HepG2 (cell line): Measurements from ENCODE around the gene INHBB. TPM values are rescaled to one million over a fixed set of nuclear protein-coding genes. Genes with fewer than 3 reads are reported as not detected.
A peak's percentile ranks its signal among the peaks of the same experiment; 100 is the strongest.

Source experiments
- ARNT ChIP-seq: fragments of 450-650 bp; IDR thresholded peaks from 2 replicates; pipeline ENCODE4 v1.6.1; 2017
- DMAP1 ChIP-seq: IDR thresholded peaks from 2 replicates; pipeline ENCODE4 v1.6.1; 2016
- ELF1 ChIP-seq: sonication (generic); formaldehyde crosslinking; IDR thresholded peaks from 2 replicates; pipeline ENCODE4 v1.4.0; 2020; ENCODE audit warnings: missing genetic modification reagents
- EZH2 ChIP-seq: conservative IDR thresholded peaks from 2 replicates; pipeline ENCODE4 v1.6.1; 2012; ENCODE audit warnings: mild to moderate bottlenecking, low read depth, low read length, moderate library complexity
- GABPB1 ChIP-seq: IDR thresholded peaks from 2 replicates; pipeline ENCODE4 v1.6.1; 2016; ENCODE audit warnings: mild to moderate bottlenecking, missing genetic modification reagents, moderate library complexity, missing compliant biosample characterization
- HNRNPUL1 ChIP-seq: fragments of 200-400 bp; formaldehyde crosslinking; IDR thresholded peaks from 2 replicates; pipeline ENCODE4 v1.6.1; 2017; ENCODE audit warnings: low read depth, mild to moderate bottlenecking, low read length, moderate library complexity
- HOXA5 ChIP-seq: sonication (generic); formaldehyde crosslinking; IDR thresholded peaks from 2 replicates; pipeline ENCODE4 v1.4.0; 2020; ENCODE audit warnings: missing genetic modification reagents
- HOXA7 ChIP-seq: sonication (generic); formaldehyde crosslinking; IDR thresholded peaks from 2 replicates; pipeline ENCODE4 v1.8.1; 2022; ENCODE audit warnings: mild to moderate bottlenecking, missing genetic modification reagents, moderate library complexity
- IRF2 ChIP-seq: IDR thresholded peaks from 2 replicates; pipeline ENCODE4 v1.6.1; 2018; ENCODE audit warnings: missing genetic modification reagents, missing compliant biosample characterization
- JARID2 ChIP-seq: sonication (generic); formaldehyde crosslinking; IDR thresholded peaks from 2 replicates; pipeline ENCODE4 v1.8.1; 2023; ENCODE audit warnings: missing genetic modification reagents, inconsistent platforms; ENCODE audit not compliant: insufficient replicate concordance
- KDM4B ChIP-seq: sonication (generic); formaldehyde crosslinking; IDR thresholded peaks from 2 replicates; pipeline ENCODE4 v1.4.0; 2020; ENCODE audit warnings: missing genetic modification reagents
- LBX2 ChIP-seq: sonication (generic); formaldehyde crosslinking; IDR thresholded peaks from 2 replicates; pipeline ENCODE4 v1.5.0; 2020; ENCODE audit warnings: missing genetic modification reagents, mild to moderate bottlenecking, borderline replicate concordance
- MAF1 ChIP-seq: sonication (generic); formaldehyde crosslinking; IDR thresholded peaks from 2 replicates; pipeline ENCODE4 v1.5.0; 2020; ENCODE audit warnings: missing genetic modification reagents, borderline replicate concordance
- MAFF ChIP-seq: IDR thresholded peaks from 2 replicates; pipeline ENCODE4 v1.6.1; 2011; ENCODE audit warnings: low read depth, low read length, improper control_type of control experiment
- MED8 ChIP-seq: sonication (generic); formaldehyde crosslinking; IDR thresholded peaks from 2 replicates; pipeline ENCODE4 v1.8.1; 2023; ENCODE audit warnings: mild to moderate bottlenecking, missing genetic modification reagents; ENCODE audit not compliant: insufficient replicate concordance
- RORA ChIP-seq: sonication (generic); formaldehyde crosslinking; IDR thresholded peaks from 2 replicates; pipeline ENCODE4 v1.5.0; 2020; ENCODE audit warnings: mild to moderate bottlenecking, missing genetic modification reagents, moderate library complexity
- SIX4 ChIP-seq: sonication (generic); formaldehyde crosslinking; IDR thresholded peaks from 2 replicates; pipeline ENCODE4 v1.4.0; 2020; ENCODE audit warnings: missing genetic modification reagents
- XBP1 ChIP-seq: sonication (generic); formaldehyde crosslinking; IDR thresholded peaks from 2 replicates; pipeline ENCODE4 v1.5.0; 2020; ENCODE audit warnings: missing genetic modification reagents
- ZBTB44 ChIP-seq: sonication (generic); formaldehyde crosslinking; IDR thresholded peaks from 2 replicates; pipeline ENCODE4 v1.4.0; 2020; ENCODE audit warnings: missing genetic modification reagents
- ZMYM2 ChIP-seq: sonication (generic); formaldehyde crosslinking; IDR thresholded peaks from 2 replicates; pipeline ENCODE4 v1.8.0; 2022; ENCODE audit warnings: mild to moderate bottlenecking, missing genetic modification reagents
- ZNF235 ChIP-seq: sonication (generic); formaldehyde crosslinking; IDR thresholded peaks from 2 replicates; pipeline ENCODE4 v1.8.1; 2023; ENCODE audit warnings: mild to moderate bottlenecking, missing genetic modification reagents, borderline replicate concordance
- ZNF570 ChIP-seq: sonication (generic); formaldehyde crosslinking; IDR thresholded peaks from 2 replicates; pipeline ENCODE4 v1.4.0; 2020; ENCODE audit warnings: mild to moderate bottlenecking, missing genetic modification reagents, borderline replicate concordance
- ZNF788 ChIP-seq: sonication (generic); formaldehyde crosslinking; IDR thresholded peaks from 2 replicates; pipeline ENCODE4 v1.5.0; 2020; ENCODE audit warnings: mild to moderate bottlenecking, missing genetic modification reagents, borderline replicate concordance
- polyA plus RNA-seq, 8 experiments: library from polyadenylated mRNA; depleted of rRNA in 3 of 8; stranded (reverse) in 7 of 8; unstranded in 1 of 8; fragments of >200 nt; fragmentation: Illumina TruSeq in 4 of 8; extraction: Trizol in 4 of 8; gene quantifications; 2 replicates each; pipeline versions ENCODE4 v1.2.1 to v1.2.3, GENCODE V29; 2011 to 2016; ENCODE audit warnings: low read depth in 4 of 8, missing spikeins in 1 of 8, mixed read lengths in 1 of 8; ENCODE audit not compliant: insufficient read depth in 1 of 8
- total RNA-seq, 5 experiments: library from RNA; depleted of rRNA; stranded (reverse); fragments of >200 nt; fragmentation: Illumina TruSeq; extraction: Trizol; gene quantifications; 2 replicates each; pipeline ENCODE4 v1.2.3, GENCODE V29; 2016; ENCODE audit warnings: low read depth in 1 of 5
- TF ChIP-seq, protein P1 (sequence below): sonication (generic); formaldehyde crosslinking; IDR thresholded peaks from 2 replicates; pipeline ENCODE4 v1.5.1; 2020; ENCODE audit warnings: mild to moderate bottlenecking, missing genetic modification reagents, moderate library complexity

Gene INHBB
- total and polyA plus RNA-seq, 2 of the 13 experiments (the other 11 are each of a cell fraction or from before 2014, with no cell fraction given) = 0.20 to 1.7 TPM

DNA sequence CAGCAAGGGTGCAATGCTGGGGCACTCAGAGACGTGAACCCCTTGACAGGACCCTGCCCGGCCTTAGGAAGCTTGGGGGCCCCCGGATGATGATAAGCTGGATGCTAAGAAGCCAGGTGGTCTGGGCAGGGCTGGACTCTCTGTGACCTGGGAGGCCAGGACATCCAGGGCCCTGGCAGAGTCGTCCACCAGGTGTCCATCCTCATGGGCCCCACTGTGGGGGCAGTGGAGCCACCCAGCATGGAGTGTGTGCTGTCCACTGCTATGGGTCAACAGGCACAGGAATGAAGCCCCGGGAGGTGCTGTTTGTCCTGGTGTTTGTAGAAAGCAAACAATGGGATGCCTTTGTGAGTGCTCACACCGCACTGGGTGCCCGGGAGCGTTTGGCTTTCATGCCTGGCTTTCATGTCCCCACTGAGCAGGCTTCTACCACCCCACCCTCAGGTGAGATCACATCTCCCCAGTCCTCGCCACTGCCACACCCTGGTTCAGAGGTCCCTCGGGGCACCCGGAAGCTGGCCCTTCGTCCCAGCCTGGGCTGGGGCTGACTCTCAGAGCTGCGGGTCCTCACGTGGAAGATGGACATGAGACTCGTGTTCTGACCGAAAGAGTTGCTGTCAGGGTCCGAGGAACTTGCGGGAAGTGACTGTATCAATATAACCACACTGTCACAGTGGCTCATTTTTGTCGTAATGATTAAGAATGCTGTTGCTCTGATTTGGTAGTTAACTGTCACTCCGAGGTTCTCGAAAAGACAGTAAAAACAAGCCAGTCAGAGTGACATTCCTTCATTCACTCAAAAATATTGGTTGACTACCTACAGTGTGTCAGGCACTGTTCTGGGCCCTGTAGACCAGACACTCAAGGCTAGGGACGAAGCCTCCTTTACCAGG, 53.3 kb downstream of the INHBB start (continued):
- TF ChIP-seq SIX4 (CRISPR knock-in tag) = no peak
- TF ChIP-seq EZH2 = no peak
- TF ChIP-seq HOXA5 (CRISPR knock-in tag) = peak; percentile 64; the same call in 1 of the 2 replicates
- TF ChIP-seq HNRNPUL1 = no peak
- TF ChIP-seq ZNF788 (CRISPR knock-in tag) = peak; percentile 58; the same call in 1 of the 2 replicates
- no peak for TF ChIP-seq RORA (CRISPR knock-in tag)
- peak; percentile 70 for TF ChIP-seq IRF2 (CRISPR knock-in tag)
- TF ChIP-seq MED8 = no peak
- peak; percentile 80 for TF ChIP-seq GABPB1 (CRISPR knock-in tag)
- no peak for TF ChIP-seq KDM4B
- no peak for TF ChIP-seq ZNF570
- TF ChIP-seq ZBTB44 (CRISPR knock-in tag) = peak; percentile 31; the same call in 1 of the 2 replicates
- no peak for TF ChIP-seq ZNF235
- TF ChIP-seq MAFF = no peak
- peak; percentile 95 for TF ChIP-seq ELF1 (CRISPR knock-in tag)
- no peak for TF ChIP-seq MAF1 (CRISPR knock-in tag)
- TF ChIP-seq ZMYM2 = peak; percentile 77
- no peak for TF ChIP-seq HOXA7 (CRISPR knock-in tag)
- TF ChIP-seq DMAP1 = peak; percentile 70; the same call in 1 of the 2 replicates
- TF ChIP-seq LBX2 (CRISPR knock-in tag) = no peak
- no peak for TF ChIP-seq JARID2 (CRISPR knock-in tag)
- TF ChIP-seq ARNT = no peak
- TF ChIP-seq, protein P1, sequence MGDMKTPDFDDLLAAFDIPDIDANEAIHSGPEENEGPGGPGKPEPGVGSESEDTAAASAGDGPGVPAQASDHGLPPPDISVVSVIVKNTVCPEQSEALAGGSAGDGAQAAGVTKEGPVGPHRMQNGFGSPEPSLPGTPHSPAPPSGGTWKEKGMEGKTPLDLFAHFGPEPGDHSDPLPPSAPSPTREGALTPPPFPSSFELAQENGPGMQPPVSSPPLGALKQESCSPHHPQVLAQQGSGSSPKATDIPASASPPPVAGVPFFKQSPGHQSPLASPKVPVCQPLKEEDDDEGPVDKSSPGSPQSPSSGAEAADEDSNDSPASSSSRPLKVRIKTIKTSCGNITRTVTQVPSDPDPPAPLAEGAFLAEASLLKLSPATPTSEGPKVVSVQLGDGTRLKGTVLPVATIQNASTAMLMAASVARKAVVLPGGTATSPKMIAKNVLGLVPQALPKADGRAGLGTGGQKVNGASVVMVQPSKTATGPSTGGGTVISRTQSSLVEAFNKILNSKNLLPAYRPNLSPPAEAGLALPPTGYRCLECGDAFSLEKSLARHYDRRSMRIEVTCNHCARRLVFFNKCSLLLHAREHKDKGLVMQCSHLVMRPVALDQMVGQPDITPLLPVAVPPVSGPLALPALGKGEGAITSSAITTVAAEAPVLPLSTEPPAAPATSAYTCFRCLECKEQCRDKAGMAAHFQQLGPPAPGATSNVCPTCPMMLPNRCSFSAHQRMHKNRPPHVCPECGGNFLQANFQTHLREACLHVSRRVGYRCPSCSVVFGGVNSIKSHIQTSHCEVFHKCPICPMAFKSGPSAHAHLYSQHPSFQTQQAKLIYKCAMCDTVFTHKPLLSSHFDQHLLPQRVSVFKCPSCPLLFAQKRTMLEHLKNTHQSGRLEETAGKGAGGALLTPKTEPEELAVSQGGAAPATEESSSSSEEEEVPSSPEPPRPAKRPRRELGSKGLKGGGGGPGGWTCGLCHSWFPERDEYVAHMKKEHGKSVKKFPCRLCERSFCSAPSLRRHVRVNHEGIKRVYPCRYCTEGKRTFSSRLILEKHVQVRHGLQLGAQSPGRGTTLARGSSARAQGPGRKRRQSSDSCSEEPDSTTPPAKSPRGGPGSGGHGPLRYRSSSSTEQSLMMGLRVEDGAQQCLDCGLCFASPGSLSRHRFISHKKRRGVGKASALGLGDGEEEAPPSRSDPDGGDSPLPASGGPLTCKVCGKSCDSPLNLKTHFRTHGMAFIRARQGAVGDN (CRISPR knock-in tag) = peak; percentile 98
- TF ChIP-seq XBP1 = no peak; the same call in 1 of the 2 replicates
